ENCODE data around the gene PRORP. TPM values are rescaled to one million over a fixed set of nuclear protein-coding genes. Genes with fewer than 3 reads are reported as not detected.

The PRORP gene
- total and polyA plus RNA-seq, 9 of the 15 experiments (the other 6 are each of a cell fraction or from before 2014, with no cell fraction given), result 21.9 to 48.7 (median 36.5) TPM

GRCh38 chr14:35122696-35123387 is 490 bp downstream of the PRORP start (continued):
- TF ChIP-seq, protein P1, sequence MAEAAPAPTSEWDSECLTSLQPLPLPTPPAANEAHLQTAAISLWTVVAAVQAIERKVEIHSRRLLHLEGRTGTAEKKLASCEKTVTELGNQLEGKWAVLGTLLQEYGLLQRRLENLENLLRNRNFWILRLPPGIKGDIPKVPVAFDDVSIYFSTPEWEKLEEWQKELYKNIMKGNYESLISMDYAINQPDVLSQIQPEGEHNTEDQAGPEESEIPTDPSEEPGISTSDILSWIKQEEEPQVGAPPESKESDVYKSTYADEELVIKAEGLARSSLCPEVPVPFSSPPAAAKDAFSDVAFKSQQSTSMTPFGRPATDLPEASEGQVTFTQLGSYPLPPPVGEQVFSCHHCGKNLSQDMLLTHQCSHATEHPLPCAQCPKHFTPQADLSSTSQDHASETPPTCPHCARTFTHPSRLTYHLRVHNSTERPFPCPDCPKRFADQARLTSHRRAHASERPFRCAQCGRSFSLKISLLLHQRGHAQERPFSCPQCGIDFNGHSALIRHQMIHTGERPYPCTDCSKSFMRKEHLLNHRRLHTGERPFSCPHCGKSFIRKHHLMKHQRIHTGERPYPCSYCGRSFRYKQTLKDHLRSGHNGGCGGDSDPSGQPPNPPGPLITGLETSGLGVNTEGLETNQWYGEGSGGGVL (CRISPR knock-in tag; IDR thresholded peaks at IDR 0.05), result no peak
- no peak for TF ChIP-seq SLC30A9 (CRISPR knock-in tag; IDR thresholded peaks at IDR 0.05)
- no peak for TF ChIP-seq RREB1 (CRISPR knock-in tag; IDR thresholded peaks at IDR 0.05)
- TF ChIP-seq RBM15 (IDR thresholded peaks at IDR 0.05; ENCODE audit: insufficient read depth, low read length), result no peak
- TF ChIP-seq, protein P2, sequence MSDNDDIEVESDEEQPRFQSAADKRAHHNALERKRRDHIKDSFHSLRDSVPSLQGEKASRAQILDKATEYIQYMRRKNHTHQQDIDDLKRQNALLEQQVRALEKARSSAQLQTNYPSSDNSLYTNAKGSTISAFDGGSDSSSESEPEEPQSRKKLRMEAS (CRISPR knock-in tag; IDR thresholded peaks at IDR 0.05), result no peak
- TF ChIP-seq MBD2 (IDR thresholded peaks at IDR 0.05; ENCODE audit: borderline replicate concordance, low read depth), result peak; percentile 26; the same call in 1 of the 2 replicates
- no peak for TF ChIP-seq ARNT (IDR thresholded peaks at IDR 0.05)
- TF ChIP-seq CSDE1 (IDR thresholded peaks at IDR 0.05), result no peak
- no peak for TF ChIP-seq ZBTB7A (IDR thresholded peaks at IDR 0.05; ENCODE audit: borderline replicate concordance, control insufficient read depth, low read depth, low read length)
- TF ChIP-seq RUNX1 (IDR thresholded peaks at IDR 0.05; ENCODE audit: low read depth), result no peak
- no peak for TF ChIP-seq ETS1 (conservative IDR thresholded peaks at IDR 0.05; ENCODE audit: control insufficient read depth, low read depth, low read length)
- peak; percentile 8 for TF ChIP-seq SMAD1 (IDR thresholded peaks at IDR 0.05; ENCODE audit: low read depth, low read length, partially characterized antibody)
- no peak for TF ChIP-seq HMG20B (CRISPR knock-in tag; IDR thresholded peaks at IDR 0.05)
- no peak; the same call in 1 of the 2 replicates for TF ChIP-seq ZNF766 (CRISPR knock-in tag; conservative IDR thresholded peaks at IDR 0.05)
- TF ChIP-seq SMARCE1 (IDR thresholded peaks at IDR 0.05), result no peak; the same call in 1 of the 2 replicates
- TF ChIP-seq TOE1 (IDR thresholded peaks at IDR 0.05; ENCODE audit: borderline replicate concordance), result no peak
- no peak for TF ChIP-seq TOE1 (CRISPR knock-in tag; IDR thresholded peaks at IDR 0.05; ENCODE audit: borderline replicate concordance, low read depth)
- TF ChIP-seq TCFL5 (CRISPR knock-in tag; conservative IDR thresholded peaks at IDR 0.05), result no peak
